GM19240 (cell line): ENCODE results near the gene FOXL2NB.

Source experiments
- DNase-seq: peaks from one replicate; pipeline ENCODE4 v3.0.0; 2011; ENCODE audit warnings: low spot score; ENCODE audit not compliant: insufficient read length

FOXL2NB gene

GRCh38 chr3:138995706-138996105 is 48.7 kb downstream of the FOXL2NB start:
- DNase-seq = no peak
